ENCODE results near the gene RRAS.

The RRAS gene

DNA sequence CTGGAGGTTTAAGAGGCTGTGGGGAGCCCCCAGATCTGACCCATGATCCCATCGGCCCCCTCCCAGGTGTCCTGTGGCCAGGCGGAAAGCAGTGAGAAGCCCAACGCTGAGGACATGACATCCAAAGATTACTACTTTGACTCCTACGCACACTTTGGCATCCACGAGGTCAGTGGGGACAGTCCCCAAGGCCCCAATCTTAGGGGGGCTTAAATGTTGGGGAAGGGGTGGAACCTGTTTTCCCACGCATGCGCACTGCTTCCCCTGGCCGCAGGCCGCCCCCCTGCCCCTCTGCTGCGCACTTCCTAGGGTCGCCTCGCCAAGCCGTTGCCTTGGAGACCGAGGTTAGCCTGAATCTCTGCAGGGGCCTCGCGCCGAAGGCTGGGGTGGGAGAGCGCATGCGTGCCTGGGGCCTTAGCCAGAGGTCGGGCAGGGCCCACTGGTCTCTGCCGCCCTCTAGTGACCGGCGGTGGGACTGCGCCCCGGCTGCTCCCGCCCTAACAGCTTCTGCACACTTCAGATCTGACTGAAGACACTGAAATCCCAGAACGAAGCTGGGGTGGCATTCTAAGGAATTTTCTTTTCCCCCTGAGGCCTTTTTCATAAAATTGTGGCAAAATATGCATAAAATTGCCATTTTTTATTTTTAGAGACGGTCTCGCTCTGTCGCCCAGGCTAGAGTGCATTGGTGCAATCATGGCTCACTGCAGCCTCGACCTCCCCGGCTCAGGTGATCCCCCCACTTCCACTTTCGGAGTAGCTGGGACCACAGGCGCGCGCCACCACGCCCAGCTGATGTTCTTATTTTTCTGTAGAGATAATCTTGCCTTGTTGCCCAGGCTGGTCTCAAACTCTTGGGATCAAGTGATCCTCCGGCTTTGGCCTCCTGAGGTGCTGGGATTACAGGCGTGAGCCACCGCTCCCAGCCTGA lies 40.7 kb upstream of the RRAS start:
- Mint-ChIP-seq H3K27ac (peak overlapping the region; percentile 96), H3K27me3 (no peaks in the 10 kb centered on the region), H3K36me3 (peaks cover 43% of the 10 kb centered on the region), H3K9me3 (no peaks in the 10 kb centered on the region), H3K4me3 (peak overlapping the region; percentile 91), H3K4me1 (peaks cover 60% of the 10 kb centered on the region)
- peak; percentile 9 for ATAC-seq

DNA sequence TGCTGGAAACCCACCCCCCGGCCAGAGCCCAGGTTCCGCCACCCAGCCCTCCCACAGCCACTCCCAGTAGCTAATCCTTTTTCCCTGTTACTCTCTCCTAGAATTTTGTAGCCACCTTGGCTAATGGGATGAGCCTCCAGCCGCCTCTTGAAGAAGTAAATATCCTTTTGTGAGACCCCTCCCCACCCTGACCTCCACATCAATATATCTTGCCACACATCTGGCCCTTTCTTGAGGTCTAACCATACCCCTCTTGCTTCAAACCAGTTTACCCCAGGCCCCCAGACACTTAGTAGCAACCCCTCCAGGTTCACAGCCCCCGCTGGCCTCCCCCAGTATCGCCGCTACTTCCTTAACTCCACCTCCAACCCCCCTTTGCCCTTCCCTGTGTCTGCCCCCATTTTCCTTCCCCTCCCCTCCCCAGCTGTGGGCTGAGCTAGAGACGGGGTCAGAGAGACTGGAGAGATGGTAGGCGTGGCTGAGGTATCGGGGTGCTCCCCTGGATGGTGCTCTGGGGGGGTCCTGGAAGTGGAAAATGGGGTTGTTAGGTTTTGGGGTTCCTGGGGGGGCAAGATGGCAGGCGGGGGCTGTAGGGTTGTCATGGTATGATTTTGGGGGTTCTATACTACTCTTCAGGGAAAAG lies 39.9 kb upstream of the RRAS start:
- no peaks in the 10 kb centered on the region for H3K27me3 Mint-ChIP-seq
- H3K36me3 Mint-ChIP-seq, result peaks cover 35% of the 10 kb centered on the region
- ATAC-seq, result no peak
- peak overlapping the region; percentile 91 for H3K4me3 Mint-ChIP-seq
- H3K9me3 Mint-ChIP-seq, result no peaks in the 10 kb centered on the region
- H3K27ac Mint-ChIP-seq, result peak overlapping the region; percentile 96
- peaks cover 54% of the 10 kb centered on the region for H3K4me1 Mint-ChIP-seq

DNA sequence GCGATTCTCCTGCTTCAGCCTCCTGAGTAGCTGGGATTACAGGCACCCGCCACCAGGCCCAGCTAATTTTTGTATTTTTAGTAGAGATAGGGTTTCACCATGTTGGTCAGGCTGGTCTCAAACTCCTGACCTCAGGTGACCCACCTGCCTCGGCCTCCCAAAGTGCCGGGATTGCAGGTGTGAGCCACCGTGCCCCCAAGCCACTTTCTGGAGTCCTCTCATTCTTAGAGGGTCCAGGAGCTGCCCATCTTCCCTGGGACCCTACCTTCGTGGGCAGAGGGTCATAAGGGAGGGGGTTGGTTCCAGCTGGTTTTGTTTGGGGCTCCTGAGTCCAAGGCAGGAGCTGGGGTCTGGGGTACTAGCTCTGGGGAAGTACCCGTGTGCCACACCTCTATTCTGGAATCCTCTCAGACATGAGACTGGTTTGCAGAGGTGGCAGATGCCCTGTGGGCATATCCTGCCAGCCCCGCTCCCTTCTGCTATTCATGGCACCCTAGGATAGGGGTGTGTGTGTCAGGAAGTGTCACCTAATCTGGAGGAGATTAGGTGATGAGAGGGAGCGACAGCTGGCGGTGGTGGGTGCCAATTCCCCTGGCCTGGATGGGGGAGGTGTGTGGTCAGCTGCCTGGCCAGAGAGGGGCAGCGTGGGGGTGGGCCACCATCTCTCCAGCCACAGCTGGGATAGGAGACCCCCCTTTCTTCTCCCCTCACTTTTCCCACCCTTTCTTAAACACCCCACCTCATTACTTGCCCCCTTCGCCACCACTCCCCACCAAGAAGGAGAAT lies 39.2 kb upstream of the RRAS start:
- Mint-ChIP-seq H3K4me3 (peak overlapping the region; percentile 91), H3K27ac (peak overlapping the region; percentile 96), H3K4me1 (peaks cover 54% of the 10 kb centered on the region), H3K36me3 (peaks cover 28% of the 10 kb centered on the region), H3K9me3 (no peaks in the 10 kb centered on the region), H3K27me3 (no peaks in the 10 kb centered on the region)
- ATAC-seq, result no peak

- H3K27me3 Mint-ChIP-seq, result no peaks in the 10 kb centered on the region
- peak; percentile 40 for ATAC-seq
- no peaks in the 10 kb centered on the region for H3K9me3 Mint-ChIP-seq
- peaks cover 58% of the 10 kb centered on the region for H3K4me1 Mint-ChIP-seq
- peak overlapping the region; percentile 91 for H3K4me3 Mint-ChIP-seq
- peak overlapping the region; percentile 96 for H3K27ac Mint-ChIP-seq
- peaks cover 20% of the 10 kb centered on the region for H3K36me3 Mint-ChIP-seq
Observed at GRCh38 chr19:49677901-49678674, 38.1 kb upstream of the RRAS start.

DNA sequence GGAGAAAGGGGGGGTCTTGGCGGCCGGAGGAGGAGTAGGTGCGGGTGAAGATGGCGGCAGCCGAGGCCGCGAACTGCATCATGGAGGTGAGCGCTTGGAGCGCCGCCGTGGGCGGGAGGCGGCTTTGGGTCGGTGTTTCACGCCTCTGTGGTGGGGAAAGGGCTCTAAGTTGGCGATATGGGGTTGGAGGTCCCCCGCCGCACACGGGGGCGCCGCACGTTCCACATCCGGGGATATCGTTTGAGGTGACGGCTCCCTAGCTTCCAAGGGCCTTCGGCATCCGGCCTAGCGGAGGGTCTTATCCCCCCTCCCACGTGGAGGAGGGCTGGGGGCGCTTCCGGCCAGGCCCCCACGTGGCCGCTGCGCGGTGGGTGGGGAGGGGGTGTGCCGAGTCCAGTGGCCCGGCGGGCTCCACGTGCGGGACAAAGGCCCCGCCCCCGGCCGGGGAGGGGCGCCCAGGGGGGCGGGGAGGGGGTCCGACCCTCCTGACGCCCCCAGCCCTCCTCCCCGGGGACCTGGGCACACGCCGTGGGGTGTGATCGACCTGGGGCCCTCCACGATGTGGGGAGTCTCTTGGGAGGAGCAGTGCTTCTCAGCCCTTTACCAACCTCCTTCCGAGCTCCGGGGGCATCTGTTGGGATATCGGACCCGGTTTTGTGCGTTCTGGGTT lies 37.4 kb upstream of the RRAS start, which contains the start of gene PRMT1:
Gene PRMT1, plus strand, starts transcription at position 41 of the 670 bp plus-strand sequence. Its CDS starts 10 bp downstream, at position 51.
- peaks cover 62% of the 10 kb centered on the region for H3K4me1 Mint-ChIP-seq
- peak within 1 kb of the TSS; percentile 91 for H3K4me3 Mint-ChIP-seq
- H3K9me3 Mint-ChIP-seq, result no peaks in the 10 kb centered on the region
- peaks cover 20% of the 10 kb centered on the region for H3K36me3 Mint-ChIP-seq
- no peaks in the 10 kb centered on the region for H3K27me3 Mint-ChIP-seq
- ATAC-seq, result peak; percentile 38
- H3K27ac Mint-ChIP-seq, result peak within 1 kb of the TSS; percentile 96

GRCh38 chr19:49676784-49677230 lies 36.9 kb upstream of the RRAS start:
- ATAC-seq, result peak; percentile 87
- Mint-ChIP-seq H3K9me3 (no peaks in the 10 kb centered on the region), H3K36me3 (peaks cover 20% of the 10 kb centered on the region), H3K4me1 (peaks cover 68% of the 10 kb centered on the region), H3K27ac (peak overlapping the region; percentile 96), H3K27me3 (no peaks in the 10 kb centered on the region), H3K4me3 (peak overlapping the region; percentile 85)

GRCh38 chr19:49676136-49676783 lies 36.3 kb upstream of the RRAS start:
- H3K27ac Mint-ChIP-seq, result peak overlapping the region; percentile 96
- peaks cover 70% of the 10 kb centered on the region for H3K4me1 Mint-ChIP-seq
- no peaks in the 10 kb centered on the region for H3K27me3 Mint-ChIP-seq
- ATAC-seq, result peak; percentile 17
- H3K36me3 Mint-ChIP-seq, result peaks cover 19% of the 10 kb centered on the region
- peak overlapping the region; percentile 85 for H3K4me3 Mint-ChIP-seq
- H3K9me3 Mint-ChIP-seq, result no peaks in the 10 kb centered on the region

- H3K27me3 Mint-ChIP-seq, result no peaks in the 10 kb centered on the region
- no peak for ATAC-seq
- peak overlapping the region; percentile 75 for H3K27ac Mint-ChIP-seq
- peak overlapping the region; percentile 50 for H3K4me3 Mint-ChIP-seq
- H3K36me3 Mint-ChIP-seq, result peaks cover 9% of the 10 kb centered on the region
- no peaks in the 10 kb centered on the region for H3K9me3 Mint-ChIP-seq
- peaks cover 36% of the 10 kb centered on the region for H3K4me1 Mint-ChIP-seq
Observed at GRCh38 chr19:49672131-49672919, 32.4 kb upstream of the RRAS start.

DNA sequence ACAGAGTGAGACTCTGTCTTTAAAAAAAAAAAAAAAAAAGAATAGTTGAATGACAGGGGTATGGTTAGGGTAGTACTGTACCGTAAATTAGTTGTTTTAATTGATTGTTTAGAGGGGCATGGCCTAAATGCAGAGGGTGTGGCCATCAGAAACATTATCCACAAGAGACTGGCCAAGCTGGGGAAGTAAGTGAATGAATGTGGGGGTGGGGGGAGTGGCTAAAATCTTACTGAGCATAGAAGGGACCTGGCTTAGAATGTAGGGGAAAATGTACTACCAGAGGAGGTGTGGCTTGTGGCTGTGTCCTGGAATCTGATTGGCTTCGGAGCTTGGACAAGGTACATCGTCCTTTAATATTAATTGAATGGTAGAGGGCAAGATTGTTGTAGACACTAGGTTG lies 29.6 kb upstream of the RRAS start:
- Mint-ChIP-seq H3K36me3 (peaks cover 15% of the 10 kb centered on the region), H3K9me3 (no peaks in the 10 kb centered on the region), H3K4me1 (peaks cover 56% of the 10 kb centered on the region), H3K4me3 (no peak overlapping the region), H3K27me3 (no peaks in the 10 kb centered on the region), H3K27ac (no peak overlapping the region)
- ATAC-seq, result no peak

DNA sequence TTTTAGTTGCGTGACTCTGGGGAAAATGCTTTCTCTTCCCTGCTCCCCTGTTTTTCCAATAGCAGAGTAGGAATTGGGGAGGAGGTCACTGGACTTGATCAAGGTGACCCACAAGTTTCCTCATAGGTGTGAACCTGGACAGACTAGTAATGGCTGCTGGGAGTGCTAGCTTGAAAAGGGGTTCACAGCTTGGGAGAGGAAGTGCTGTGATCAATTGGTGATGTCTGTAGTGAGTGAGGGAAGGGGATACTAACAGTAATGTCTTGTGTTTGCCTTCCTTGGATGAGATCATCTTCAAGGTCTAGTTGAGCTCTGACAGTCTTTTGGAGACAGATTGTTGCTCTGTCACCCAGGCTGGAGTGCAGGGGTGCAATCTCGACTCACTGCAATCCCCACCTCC lies 27.5 kb upstream of the RRAS start:
- ATAC-seq, result no peak
- H3K27ac Mint-ChIP-seq, result peak overlapping the region; percentile 97
- H3K9me3 Mint-ChIP-seq, result no peaks in the 10 kb centered on the region
- no peaks in the 10 kb centered on the region for H3K27me3 Mint-ChIP-seq
- peaks cover 60% of the 10 kb centered on the region for H3K4me1 Mint-ChIP-seq
- H3K36me3 Mint-ChIP-seq, result peaks cover 18% of the 10 kb centered on the region
- peak overlapping the region; percentile 100 for H3K4me3 Mint-ChIP-seq

- Mint-ChIP-seq H3K36me3 (peaks cover 16% of the 10 kb centered on the region), H3K9me3 (no peaks in the 10 kb centered on the region), H3K27me3 (no peaks in the 10 kb centered on the region), H3K27ac (peak overlapping the region; percentile 97), H3K4me3 (peak overlapping the region; percentile 100), H3K4me1 (peaks cover 56% of the 10 kb centered on the region)
- ATAC-seq, result no peak
Observed at GRCh38 chr19:49666120-49666444, 26.1 kb upstream of the RRAS start.

- H3K36me3 Mint-ChIP-seq, result peaks cover 16% of the 10 kb centered on the region
- H3K4me1 Mint-ChIP-seq, result peaks cover 56% of the 10 kb centered on the region
- H3K4me3 Mint-ChIP-seq, result peak within 1 kb of the TSS; percentile 100
- peak within 1 kb of the TSS; percentile 97 for H3K27ac Mint-ChIP-seq
- no peaks in the 10 kb centered on the region for H3K27me3 Mint-ChIP-seq
- peak; percentile 95 for ATAC-seq
- H3K9me3 Mint-ChIP-seq, result no peaks in the 10 kb centered on the region
Observed at GRCh38 chr19:49665351-49666119, 25.6 kb upstream of the RRAS start, which contains the start of the genes BCL2L12 and IRF3. TSS of gene BCL2L12 (plus strand) at chr19:49665933. CDS start at chr19:49666693, 760 bp downstream. TSS of gene IRF3 (minus strand) at chr19:49665857. CDS start at chr19:49664838, 1,019 bp downstream.
